ENCODE results near the gene SCFD2.

DNA sequence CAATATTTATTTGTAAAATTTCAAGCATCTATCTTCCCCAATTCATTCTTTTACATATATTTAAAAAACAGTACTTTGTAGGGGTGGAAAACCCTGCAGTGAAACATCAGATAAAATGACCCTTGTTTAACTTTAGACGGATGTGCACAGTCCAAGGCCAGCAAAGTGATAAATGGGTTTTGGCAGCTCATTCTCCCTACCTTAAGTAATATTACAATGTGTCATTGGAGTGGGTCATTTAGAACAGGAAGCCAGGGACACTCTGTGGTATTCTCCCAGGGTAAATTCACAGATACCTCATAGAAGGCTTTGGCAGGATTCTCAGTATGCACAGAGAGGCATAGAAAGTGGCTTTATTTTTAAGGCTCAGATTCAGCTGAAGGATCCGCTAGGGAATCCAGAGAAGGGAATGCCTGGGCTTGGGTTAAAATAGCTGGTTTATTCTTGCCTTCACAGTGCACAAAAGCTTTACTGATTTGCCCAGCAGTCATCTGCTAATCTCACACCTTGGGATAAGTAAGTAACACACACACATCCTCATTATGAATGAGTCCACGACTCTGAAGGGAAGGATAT, 297.0 kb downstream of the SCFD2 start:
- no peak for TF ChIP-seq EP300 (IDR thresholded peaks at IDR 0.05; ENCODE audit: low read depth)
- TF ChIP-seq, protein P1, sequence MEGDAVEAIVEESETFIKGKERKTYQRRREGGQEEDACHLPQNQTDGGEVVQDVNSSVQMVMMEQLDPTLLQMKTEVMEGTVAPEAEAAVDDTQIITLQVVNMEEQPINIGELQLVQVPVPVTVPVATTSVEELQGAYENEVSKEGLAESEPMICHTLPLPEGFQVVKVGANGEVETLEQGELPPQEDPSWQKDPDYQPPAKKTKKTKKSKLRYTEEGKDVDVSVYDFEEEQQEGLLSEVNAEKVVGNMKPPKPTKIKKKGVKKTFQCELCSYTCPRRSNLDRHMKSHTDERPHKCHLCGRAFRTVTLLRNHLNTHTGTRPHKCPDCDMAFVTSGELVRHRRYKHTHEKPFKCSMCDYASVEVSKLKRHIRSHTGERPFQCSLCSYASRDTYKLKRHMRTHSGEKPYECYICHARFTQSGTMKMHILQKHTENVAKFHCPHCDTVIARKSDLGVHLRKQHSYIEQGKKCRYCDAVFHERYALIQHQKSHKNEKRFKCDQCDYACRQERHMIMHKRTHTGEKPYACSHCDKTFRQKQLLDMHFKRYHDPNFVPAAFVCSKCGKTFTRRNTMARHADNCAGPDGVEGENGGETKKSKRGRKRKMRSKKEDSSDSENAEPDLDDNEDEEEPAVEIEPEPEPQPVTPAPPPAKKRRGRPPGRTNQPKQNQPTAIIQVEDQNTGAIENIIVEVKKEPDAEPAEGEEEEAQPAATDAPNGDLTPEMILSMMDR (IDR thresholded peaks at IDR 0.05): no peak
- no peak for TF ChIP-seq POLR2AphosphoS5 (IDR thresholded peaks at IDR 0.05)
- TF ChIP-seq POLR2A (IDR thresholded peaks at IDR 0.05): no peak
